H9 (cell line): ENCODE data around the gene EGFL6. TPM values are rescaled to one million over a fixed set of nuclear protein-coding genes. Genes with fewer than 3 reads are reported as not detected.

ENCODE experiments used
- DNase-seq: peaks from one replicate; pipeline ENCODE4 v3.0.0-alpha.2; 2017
- H2AFZ ChIP-seq: one replicate; pipeline ENCODE4 v1.6.1; 2013; ENCODE audit warnings: mild to moderate bottlenecking, low read length, control low read depth, moderate library complexity
- H2AK5ac ChIP-seq: 2 replicates; pipeline ENCODE4 v1.6.1; 2013; ENCODE audit warnings: low read length, control low read depth, mixed read lengths; ENCODE audit not compliant: insufficient read length
- H2BK120ac ChIP-seq: one replicate; pipeline ENCODE4 v1.6.1; 2013; ENCODE audit warnings: low read depth, mild to moderate bottlenecking, low read length, control low read depth, inconsistent platforms; ENCODE audit not compliant: poor library complexity, severe bottlenecking
- H2BK12ac ChIP-seq: 2 replicates; pipeline ENCODE4 v1.6.1; 2013; ENCODE audit warnings: low read length, control low read depth, mixed read lengths, low read depth; ENCODE audit not compliant: insufficient read length
- H2BK15ac ChIP-seq: 2 replicates; pipeline ENCODE4 v1.6.1; 2013; ENCODE audit warnings: low read depth, low read length, control low read depth
- H2BK20ac ChIP-seq: one replicate; pipeline ENCODE4 v1.6.1; 2013; ENCODE audit warnings: low read depth, mild to moderate bottlenecking, low read length, control low read depth, inconsistent platforms; ENCODE audit not compliant: poor library complexity, severe bottlenecking
- H2BK5ac ChIP-seq: 2 replicates; pipeline ENCODE4 v1.6.1; 2013; ENCODE audit warnings: low read length, control low read depth, mixed read lengths; ENCODE audit not compliant: insufficient read length
- H3K14ac ChIP-seq: 2 replicates; pipeline ENCODE4 v1.6.1; 2013; ENCODE audit warnings: low read length, control low read depth; ENCODE audit not compliant: insufficient read depth
- H3K18ac ChIP-seq: 2 replicates; pipeline ENCODE4 v1.6.1; 2013; ENCODE audit warnings: low read depth, mild to moderate bottlenecking, mixed read lengths, low read length, control low read depth; ENCODE audit not compliant: insufficient read length
- H3K23ac ChIP-seq: 2 replicates; pipeline ENCODE4 v1.6.1; 2013; ENCODE audit warnings: low read length, control low read depth, mixed read lengths, low read depth; ENCODE audit not compliant: insufficient read length
- H3K23me2 ChIP-seq: 2 replicates; pipeline ENCODE4 v1.6.1; 2013; ENCODE audit warnings: low read depth, mild to moderate bottlenecking, mixed read lengths, low read length, control low read depth; ENCODE audit not compliant: insufficient read length, poor library complexity, severe bottlenecking
- H3K27ac ChIP-seq: 2 replicates; pipeline ENCODE4 v1.5.1; 2013; ENCODE audit warnings: low read length, control low read depth, mixed read lengths, low read depth; ENCODE audit not compliant: insufficient read length
- H3K27me3 ChIP-seq: 2 replicates; pipeline ENCODE4 v1.6.1; 2013; ENCODE audit warnings: low read length, control low read depth, inconsistent platforms; ENCODE audit not compliant: insufficient read depth
- H3K4ac ChIP-seq: 2 replicates; pipeline ENCODE4 v1.6.1; 2013; ENCODE audit warnings: low read depth, mild to moderate bottlenecking, control low read depth, inconsistent platforms, low read length, moderate library complexity
- H3K4me1 ChIP-seq: 2 replicates; pipeline ENCODE4 v1.6.1; 2013; ENCODE audit warnings: low read length, control low read depth, inconsistent platforms; ENCODE audit not compliant: insufficient read depth
- H3K4me2 ChIP-seq: 2 replicates; pipeline ENCODE4 v1.6.1; 2013; ENCODE audit warnings: low read length, control low read depth, mixed read lengths; ENCODE audit not compliant: insufficient read length, insufficient read depth
- H3K56ac ChIP-seq: 2 replicates; pipeline ENCODE4 v1.6.1; 2013; ENCODE audit warnings: low read depth, mild to moderate bottlenecking, mixed read lengths, low read length, control low read depth; ENCODE audit not compliant: insufficient read length
- H3K79me1 ChIP-seq: 2 replicates; pipeline ENCODE4 v1.6.1; 2013; ENCODE audit warnings: low read depth, mild to moderate bottlenecking, moderate library complexity, low read length, control low read depth, inconsistent platforms; ENCODE audit not compliant: insufficient read depth, poor library complexity, severe bottlenecking
- H3K79me2 ChIP-seq: 2 replicates; pipeline ENCODE4 v1.6.1; 2013; ENCODE audit warnings: low read length, control low read depth, inconsistent platforms; ENCODE audit not compliant: insufficient read depth
- H3K9ac ChIP-seq: 2 replicates; pipeline ENCODE4 v1.6.1; 2013; ENCODE audit warnings: low read length, control low read depth, mixed read lengths; ENCODE audit not compliant: insufficient read length; ENCODE audit errors: extremely low read depth
- H3K9me3 ChIP-seq: one replicate; pipeline ENCODE4 v1.6.1; 2013; ENCODE audit warnings: low read depth, low read length, inconsistent platforms; ENCODE audit not compliant: control insufficient read depth
- H3T11ph ChIP-seq: one replicate; pipeline ENCODE4 v1.6.1; 2013; ENCODE audit warnings: mild to moderate bottlenecking, low read length, control low read depth, inconsistent platforms
- H4K20me1 ChIP-seq: one replicate; pipeline ENCODE4 v1.6.1; 2013; ENCODE audit not compliant: control insufficient read depth, insufficient read length, insufficient read depth
- H4K5ac ChIP-seq: 2 replicates; pipeline ENCODE4 v1.6.1; 2013; ENCODE audit warnings: low read depth, mild to moderate bottlenecking, mixed read lengths, low read length, control low read depth; ENCODE audit not compliant: insufficient read length
- H4K8ac ChIP-seq: replicated peaks from 2 replicates; pipeline ENCODE4 v1.6.1; 2013; ENCODE audit warnings: low read length, control low read depth, mixed read lengths, low read depth; ENCODE audit not compliant: insufficient read length
- H4K91ac ChIP-seq: 2 replicates; pipeline ENCODE4 v1.6.1; 2013; ENCODE audit warnings: low read depth, mild to moderate bottlenecking, moderate library complexity, mixed read lengths, low read length, control low read depth; ENCODE audit not compliant: insufficient read length
- H3K27ac Mint-ChIP-seq, 3 experiments: 2 replicates in 2 of 3; 3 replicates in 1 of 3; pipeline ENCODE4 v1.8.0; 2020 to 2021; ENCODE audit warnings: mixed read lengths in 3 of 3, mild to moderate bottlenecking in 1 of 3, moderate library complexity in 1 of 3
- H3K27me3 Mint-ChIP-seq: 2 replicates; pipeline ENCODE4 v1.8.0; 2021; ENCODE audit warnings: low read depth, mild to moderate bottlenecking, moderate library complexity, mixed read lengths
- H3K36me3 Mint-ChIP-seq, 3 experiments: 2 replicates in 2 of 3; 3 replicates in 1 of 3; pipeline ENCODE4 v1.8.0; 2020 to 2021; ENCODE audit warnings: low read depth in 3 of 3, mixed read lengths in 3 of 3; ENCODE audit not compliant: insufficient read depth in 1 of 3
- H3K4me1 Mint-ChIP-seq, 2 experiments: 2 replicates each; pipeline ENCODE4 v1.8.0; 2020; ENCODE audit warnings: mixed read lengths in 2 of 2
- H3K4me3 Mint-ChIP-seq, 2 experiments: 2 replicates in 1 of 2; 3 replicates in 1 of 2; pipeline ENCODE4 v1.8.0; 2020 to 2021; ENCODE audit warnings: mild to moderate bottlenecking in 2 of 2, mixed read lengths in 2 of 2, moderate library complexity in 1 of 2
- H3K9me3 Mint-ChIP-seq, 2 experiments: 2 replicates in 1 of 2; 3 replicates in 1 of 2; pipeline ENCODE4 v1.8.0; 2020; ENCODE audit warnings: mild to moderate bottlenecking in 2 of 2, mixed read lengths in 2 of 2, moderate library complexity in 1 of 2
- CTCF ChIP-seq: fragments of 200-600 bp; sonication (generic); conservative IDR thresholded peaks from 3 replicates; pipeline ENCODE4 v1.8.0; 2021; ENCODE audit warnings: antibody characterized with exemption, mild to moderate bottlenecking
- total RNA-seq: library from RNA; stranded (reverse); gene quantifications from 2 replicates; pipeline ENCODE4 v1.2.1, GENCODE V29; 2021

Gene EGFL6
- total RNA-seq, 1 experiment from 2014 or later, result 0.94 TPM

- no peak overlapping the region for H3K27ac Mint-ChIP-seq
- peaks cover 2% of the 10 kb centered on the region in 2 experiments; a peak in 3 of 4 replicates for H3K4me1 Mint-ChIP-seq
Measured at GRCh38 chrX:13550346-13550745, 19.1 kb upstream of the EGFL6 start.

More at GRCh38 chrX:13550346-13550745, 19.1 kb upstream of the EGFL6 start:
- H4K8ac ChIP-seq, result no peak overlapping the region
- no peak overlapping the region for H2AK5ac ChIP-seq
- H3K4ac ChIP-seq, result no peak overlapping the region
- no peak for DNase-seq
- no peak overlapping the region for H2BK120ac ChIP-seq
- H4K5ac ChIP-seq, result no peak overlapping the region
- H2BK12ac ChIP-seq, result no peak overlapping the region
- H3K79me2 ChIP-seq, result no peaks in the 10 kb centered on the region
- H3K9me3 ChIP-seq, result no peaks in the 10 kb centered on the region
- H3K27ac ChIP-seq, result no peak overlapping the region
- peaks cover 28 to 30% of the 10 kb centered on the region in 2 experiments for H3K9me3 Mint-ChIP-seq
- no peak overlapping the region for H3K4me3 Mint-ChIP-seq
- H3K14ac ChIP-seq, result no peak overlapping the region
- no peak overlapping the region for H2AFZ ChIP-seq
- H3K27me3 ChIP-seq, result no peaks in the 10 kb centered on the region
- H2BK20ac ChIP-seq, result no peak overlapping the region
- H3K27me3 Mint-ChIP-seq, result peaks cover 4% of the 10 kb centered on the region; the same call in 1 of the 2 replicates
- H3T11ph ChIP-seq, result no peak overlapping the region
- TF ChIP-seq CTCF, result no peak
- no peaks in the 10 kb centered on the region for H3K4me1 ChIP-seq
- no peaks in the 10 kb centered on the region for H3K79me1 ChIP-seq
- no peak overlapping the region for H3K9ac ChIP-seq
- H3K23me2 ChIP-seq, result no peaks in the 10 kb centered on the region
- H2BK15ac ChIP-seq, result no peak overlapping the region
- H4K91ac ChIP-seq, result no peak overlapping the region
- no peak overlapping the region for H3K4me2 ChIP-seq
- H3K36me3 Mint-ChIP-seq, result peaks cover 0 to 2% (median 2%) of the 10 kb centered on the region in 3 experiments; a peak in 2 of 7 replicates
- H3K18ac ChIP-seq, result no peak overlapping the region
- H4K20me1 ChIP-seq, result no peaks in the 10 kb centered on the region
- no peak overlapping the region for H3K56ac ChIP-seq
- no peak overlapping the region for H3K23ac ChIP-seq
- H2BK5ac ChIP-seq, result no peak overlapping the region
